ENCODE results near the gene ZDHHC14. TPM values are rescaled to one million over a fixed set of nuclear protein-coding genes. Genes with fewer than 3 reads are reported as not detected.

The ZDHHC14 gene
- total and polyA plus RNA-seq, 2 experiments from 2014 or later: 3.0 to 7.4 TPM

DNA sequence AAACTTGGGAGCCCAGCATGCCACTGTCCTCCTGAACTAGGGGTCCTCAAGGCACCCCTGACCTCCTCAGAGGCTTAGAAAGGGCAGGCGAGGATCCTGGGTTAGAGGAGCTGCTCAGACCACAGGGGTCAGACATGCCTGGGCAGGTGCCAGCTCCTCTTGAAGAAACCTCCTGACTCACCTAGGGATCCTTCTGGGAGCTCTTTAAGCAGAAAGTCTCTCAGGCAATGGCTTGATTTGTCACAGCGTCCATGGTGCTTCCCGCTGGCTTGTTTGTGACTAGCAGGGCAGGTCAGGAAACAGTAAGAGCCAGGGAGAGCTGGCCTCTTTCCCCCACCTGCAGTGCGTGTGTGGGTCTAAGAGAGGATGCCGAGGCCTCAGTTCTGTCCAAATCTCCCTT lies 267.6 kb downstream of the ZDHHC14 start:
- Mint-ChIP-seq H3K27ac (peak overlapping the region; percentile 10; the same call in 1 of the 2 replicates), H3K4me3 (no peak overlapping the region), H3K4me1 (peaks cover 6% of the 10 kb centered on the region), H3K36me3 (ENCODE audit: low read depth) (no peaks in the 10 kb centered on the region), H3K9me3 (no peaks in the 10 kb centered on the region), H3K27me3 (ENCODE audit: insufficient read depth, low read depth, poor library complexity) (peaks cover 6% of the 10 kb centered on the region)
- H3F3A ChIP-seq (replicated peaks; ENCODE audit: low read depth): no peaks in the 10 kb centered on the region
- H3K9me2 ChIP-seq (ENCODE audit: insufficient read depth): no peaks in the 10 kb centered on the region
- H3K79me2 ChIP-seq (replicated peaks; ENCODE audit: insufficient read depth): no peaks in the 10 kb centered on the region
- H3K4me2 ChIP-seq: no peak overlapping the region
- H3K27me3 ChIP-seq (ENCODE audit: insufficient read depth): no peaks in the 10 kb centered on the region
- no peak overlapping the region for H3K27ac ChIP-seq (ENCODE audit: low read depth)
- H2AFZ ChIP-seq: peak overlapping the region; percentile 47; the same call in 1 of the 2 replicates
- no peaks in the 10 kb centered on the region for H3K36me3 ChIP-seq (ENCODE audit: insufficient read depth)
- no peak overlapping the region for H3K4me3 ChIP-seq
- TF ChIP-seq ZNF114 (CRISPR knock-in tag; IDR thresholded peaks at IDR 0.05) (no peak), EZH2 (IDR thresholded peaks at IDR 0.05; ENCODE audit: low read depth, unreplicated experiment) (no peak), CREB1 (CRISPR knock-in tag; IDR thresholded peaks at IDR 0.05; ENCODE audit: low read depth) (no peak), NANOG (IDR thresholded peaks at IDR 0.05; ENCODE audit: borderline replicate concordance) (no peak), POLR2AphosphoS5 (IDR thresholded peaks at IDR 0.05; ENCODE audit: low read depth) (no peak), ZNF331 (CRISPR knock-in tag; IDR thresholded peaks at IDR 0.05; ENCODE audit: low read depth) (no peak), JUNB (IDR thresholded peaks at IDR 0.05; ENCODE audit: unreplicated experiment) (no peak), EZH2phosphoT487 (IDR thresholded peaks at IDR 0.05; ENCODE audit: unreplicated experiment) (no peak), STAT1 (IDR thresholded peaks at IDR 0.05; ENCODE audit: unreplicated experiment) (no peak)
- TF ChIP-seq, protein P1, sequence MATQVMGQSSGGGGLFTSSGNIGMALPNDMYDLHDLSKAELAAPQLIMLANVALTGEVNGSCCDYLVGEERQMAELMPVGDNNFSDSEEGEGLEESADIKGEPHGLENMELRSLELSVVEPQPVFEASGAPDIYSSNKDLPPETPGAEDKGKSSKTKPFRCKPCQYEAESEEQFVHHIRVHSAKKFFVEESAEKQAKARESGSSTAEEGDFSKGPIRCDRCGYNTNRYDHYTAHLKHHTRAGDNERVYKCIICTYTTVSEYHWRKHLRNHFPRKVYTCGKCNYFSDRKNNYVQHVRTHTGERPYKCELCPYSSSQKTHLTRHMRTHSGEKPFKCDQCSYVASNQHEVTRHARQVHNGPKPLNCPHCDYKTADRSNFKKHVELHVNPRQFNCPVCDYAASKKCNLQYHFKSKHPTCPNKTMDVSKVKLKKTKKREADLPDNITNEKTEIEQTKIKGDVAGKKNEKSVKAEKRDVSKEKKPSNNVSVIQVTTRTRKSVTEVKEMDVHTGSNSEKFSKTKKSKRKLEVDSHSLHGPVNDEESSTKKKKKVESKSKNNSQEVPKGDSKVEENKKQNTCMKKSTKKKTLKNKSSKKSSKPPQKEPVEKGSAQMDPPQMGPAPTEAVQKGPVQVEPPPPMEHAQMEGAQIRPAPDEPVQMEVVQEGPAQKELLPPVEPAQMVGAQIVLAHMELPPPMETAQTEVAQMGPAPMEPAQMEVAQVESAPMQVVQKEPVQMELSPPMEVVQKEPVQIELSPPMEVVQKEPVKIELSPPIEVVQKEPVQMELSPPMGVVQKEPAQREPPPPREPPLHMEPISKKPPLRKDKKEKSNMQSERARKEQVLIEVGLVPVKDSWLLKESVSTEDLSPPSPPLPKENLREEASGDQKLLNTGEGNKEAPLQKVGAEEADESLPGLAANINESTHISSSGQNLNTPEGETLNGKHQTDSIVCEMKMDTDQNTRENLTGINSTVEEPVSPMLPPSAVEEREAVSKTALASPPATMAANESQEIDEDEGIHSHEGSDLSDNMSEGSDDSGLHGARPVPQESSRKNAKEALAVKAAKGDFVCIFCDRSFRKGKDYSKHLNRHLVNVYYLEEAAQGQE (IDR thresholded peaks at IDR 0.05; ENCODE audit: unreplicated experiment): no peak
- TF ChIP-seq, protein P2, sequence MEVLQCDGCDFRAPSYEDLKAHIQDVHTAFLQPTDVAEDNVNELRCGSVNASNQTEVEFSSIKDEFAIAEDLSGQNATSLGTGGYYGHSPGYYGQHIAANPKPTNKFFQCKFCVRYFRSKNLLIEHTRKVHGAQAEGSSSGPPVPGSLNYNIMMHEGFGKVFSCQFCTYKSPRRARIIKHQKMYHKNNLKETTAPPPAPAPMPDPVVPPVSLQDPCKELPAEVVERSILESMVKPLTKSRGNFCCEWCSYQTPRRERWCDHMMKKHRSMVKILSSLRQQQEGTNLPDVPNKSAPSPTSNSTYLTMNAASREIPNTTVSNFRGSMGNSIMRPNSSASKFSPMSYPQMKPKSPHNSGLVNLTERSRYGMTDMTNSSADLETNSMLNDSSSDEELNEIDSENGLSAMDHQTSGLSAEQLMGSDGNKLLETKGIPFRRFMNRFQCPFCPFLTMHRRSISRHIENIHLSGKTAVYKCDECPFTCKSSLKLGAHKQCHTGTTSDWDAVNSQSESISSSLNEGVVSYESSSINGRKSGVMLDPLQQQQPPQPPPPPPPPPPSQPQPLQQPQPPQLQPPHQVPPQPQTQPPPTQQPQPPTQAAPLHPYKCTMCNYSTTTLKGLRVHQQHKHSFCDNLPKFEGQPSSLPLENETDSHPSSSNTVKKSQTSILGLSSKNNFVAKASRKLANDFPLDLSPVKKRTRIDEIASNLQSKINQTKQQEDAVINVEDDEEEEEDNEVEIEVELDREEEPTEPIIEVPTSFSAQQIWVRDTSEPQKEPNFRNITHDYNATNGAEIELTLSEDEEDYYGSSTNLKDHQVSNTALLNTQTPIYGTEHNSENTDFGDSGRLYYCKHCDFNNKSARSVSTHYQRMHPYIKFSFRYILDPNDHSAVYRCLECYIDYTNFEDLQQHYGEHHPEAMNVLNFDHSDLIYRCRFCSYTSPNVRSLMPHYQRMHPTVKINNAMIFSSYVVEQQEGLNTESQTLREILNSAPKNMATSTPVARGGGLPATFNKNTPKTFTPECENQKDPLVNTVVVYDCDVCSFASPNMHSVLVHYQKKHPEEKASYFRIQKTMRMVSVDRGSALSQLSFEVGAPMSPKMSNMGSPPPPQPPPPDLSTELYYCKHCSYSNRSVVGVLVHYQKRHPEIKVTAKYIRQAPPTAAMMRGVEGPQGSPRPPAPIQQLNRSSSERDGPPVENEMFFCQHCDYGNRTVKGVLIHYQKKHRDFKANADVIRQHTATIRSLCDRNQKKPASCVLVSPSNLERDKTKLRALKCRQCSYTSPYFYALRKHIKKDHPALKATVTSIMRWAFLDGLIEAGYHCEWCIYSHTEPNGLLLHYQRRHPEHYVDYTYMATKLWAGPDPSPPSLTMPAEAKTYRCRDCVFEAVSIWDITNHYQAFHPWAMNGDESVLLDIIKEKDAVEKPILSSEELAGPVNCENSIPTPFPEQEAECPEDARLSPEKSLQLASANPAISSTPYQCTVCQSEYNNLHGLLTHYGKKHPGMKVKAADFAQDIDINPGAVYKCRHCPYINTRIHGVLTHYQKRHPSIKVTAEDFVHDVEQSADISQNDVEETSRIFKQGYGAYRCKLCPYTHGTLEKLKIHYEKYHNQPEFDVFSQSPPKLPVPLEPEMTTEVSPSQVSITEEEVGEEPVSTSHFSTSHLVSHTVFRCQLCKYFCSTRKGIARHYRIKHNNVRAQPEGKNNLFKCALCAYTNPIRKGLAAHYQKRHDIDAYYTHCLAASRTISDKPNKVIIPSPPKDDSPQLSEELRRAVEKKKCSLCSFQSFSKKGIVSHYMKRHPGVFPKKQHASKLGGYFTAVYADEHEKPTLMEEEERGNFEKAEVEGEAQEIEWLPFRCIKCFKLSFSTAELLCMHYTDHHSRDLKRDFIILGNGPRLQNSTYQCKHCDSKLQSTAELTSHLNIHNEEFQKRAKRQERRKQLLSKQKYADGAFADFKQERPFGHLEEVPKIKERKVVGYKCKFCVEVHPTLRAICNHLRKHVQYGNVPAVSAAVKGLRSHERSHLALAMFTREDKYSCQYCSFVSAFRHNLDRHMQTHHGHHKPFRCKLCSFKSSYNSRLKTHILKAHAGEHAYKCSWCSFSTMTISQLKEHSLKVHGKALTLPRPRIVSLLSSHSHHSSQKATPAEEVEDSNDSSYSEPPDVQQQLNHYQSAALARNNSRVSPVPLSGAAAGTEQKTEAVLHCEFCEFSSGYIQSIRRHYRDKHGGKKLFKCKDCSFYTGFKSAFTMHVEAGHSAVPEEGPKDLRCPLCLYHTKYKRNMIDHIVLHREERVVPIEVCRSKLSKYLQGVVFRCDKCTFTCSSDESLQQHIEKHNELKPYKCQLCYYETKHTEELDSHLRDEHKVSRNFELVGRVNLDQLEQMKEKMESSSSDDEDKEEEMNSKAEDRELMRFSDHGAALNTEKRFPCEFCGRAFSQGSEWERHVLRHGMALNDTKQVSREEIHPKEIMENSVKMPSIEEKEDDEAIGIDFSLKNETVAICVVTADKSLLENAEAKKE (CRISPR knock-in tag; IDR thresholded peaks at IDR 0.05): no peak
- TF ChIP-seq, protein P3, sequence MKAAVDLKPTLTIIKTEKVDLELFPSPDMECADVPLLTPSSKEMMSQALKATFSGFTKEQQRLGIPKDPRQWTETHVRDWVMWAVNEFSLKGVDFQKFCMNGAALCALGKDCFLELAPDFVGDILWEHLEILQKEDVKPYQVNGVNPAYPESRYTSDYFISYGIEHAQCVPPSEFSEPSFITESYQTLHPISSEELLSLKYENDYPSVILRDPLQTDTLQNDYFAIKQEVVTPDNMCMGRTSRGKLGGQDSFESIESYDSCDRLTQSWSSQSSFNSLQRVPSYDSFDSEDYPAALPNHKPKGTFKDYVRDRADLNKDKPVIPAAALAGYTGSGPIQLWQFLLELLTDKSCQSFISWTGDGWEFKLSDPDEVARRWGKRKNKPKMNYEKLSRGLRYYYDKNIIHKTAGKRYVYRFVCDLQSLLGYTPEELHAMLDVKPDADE (IDR thresholded peaks at IDR 0.05): no peak
- TF ChIP-seq, protein P4, sequence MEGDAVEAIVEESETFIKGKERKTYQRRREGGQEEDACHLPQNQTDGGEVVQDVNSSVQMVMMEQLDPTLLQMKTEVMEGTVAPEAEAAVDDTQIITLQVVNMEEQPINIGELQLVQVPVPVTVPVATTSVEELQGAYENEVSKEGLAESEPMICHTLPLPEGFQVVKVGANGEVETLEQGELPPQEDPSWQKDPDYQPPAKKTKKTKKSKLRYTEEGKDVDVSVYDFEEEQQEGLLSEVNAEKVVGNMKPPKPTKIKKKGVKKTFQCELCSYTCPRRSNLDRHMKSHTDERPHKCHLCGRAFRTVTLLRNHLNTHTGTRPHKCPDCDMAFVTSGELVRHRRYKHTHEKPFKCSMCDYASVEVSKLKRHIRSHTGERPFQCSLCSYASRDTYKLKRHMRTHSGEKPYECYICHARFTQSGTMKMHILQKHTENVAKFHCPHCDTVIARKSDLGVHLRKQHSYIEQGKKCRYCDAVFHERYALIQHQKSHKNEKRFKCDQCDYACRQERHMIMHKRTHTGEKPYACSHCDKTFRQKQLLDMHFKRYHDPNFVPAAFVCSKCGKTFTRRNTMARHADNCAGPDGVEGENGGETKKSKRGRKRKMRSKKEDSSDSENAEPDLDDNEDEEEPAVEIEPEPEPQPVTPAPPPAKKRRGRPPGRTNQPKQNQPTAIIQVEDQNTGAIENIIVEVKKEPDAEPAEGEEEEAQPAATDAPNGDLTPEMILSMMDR (conservative IDR thresholded peaks at IDR 0.05; ENCODE audit: low read depth in 2 of 2): no peak
- no peak; the same call in 2 of the 3 replicates for ATAC-seq
- H4K20me1 ChIP-seq (replicated peaks; ENCODE audit: insufficient read depth): no peaks in the 10 kb centered on the region
- DNase-seq (ENCODE audit: low spot score): no peak
- no peaks in the 10 kb centered on the region for H3K4me1 ChIP-seq (ENCODE audit: insufficient read depth)
